Breast epithelium (tissue), 4 donors: ENCODE data around the gene GIPC1. TPM values are rescaled to one million over a fixed set of nuclear protein-coding genes. Genes with fewer than 3 reads are reported as not detected.
"Not testable (repeated sequence)": the region's sequence is repeated elsewhere in the genome, so short reads cannot be mapped to it uniquely, and the experiment has no call there.

Experiments used
- DNase-seq, 2 donors: peaks; one replicate each; pipeline ENCODE4 v3.0.0-alpha.2; 2019; ENCODE audit warnings: low spot score in 2 of 2
- H3K27ac ChIP-seq, 2 donors: fragments of 200-600 bp; sonication (generic) in 1 of 2; one replicate each; pipeline ENCODE4 v1.5.1; 2016 to 2019; ENCODE audit warnings: mild to moderate bottlenecking in 1 of 2
- H3K27me3 ChIP-seq, 2 donors: fragments of 200-600 bp; sonication (generic) in 1 of 2; one replicate each; pipeline versions ENCODE4 v1.5.1 to v1.6.0; 2017 to 2019; ENCODE audit warnings: control low read depth in 1 of 2, mild to moderate bottlenecking in 1 of 2
- H3K36me3 ChIP-seq: fragments of 200-600 bp; one replicate; pipeline ENCODE4 v1.5.1; 2019
- H3K4me1 ChIP-seq, 2 donors: fragments of 200-600 bp; sonication (generic); one replicate each; pipeline ENCODE4 v1.5.1; 2016 to 2019; ENCODE audit warnings: control low read depth in 1 of 2
- H3K4me3 ChIP-seq, 3 donors: fragments of 200-600 bp; sonication (generic); 1 replicate in 2 of 3; 2 replicates in 1 of 3; pipeline ENCODE4 v1.5.1; 2016 to 2019; ENCODE audit warnings: mild to moderate bottlenecking in 3 of 3, moderate library complexity in 2 of 3
- H3K9me3 ChIP-seq, 2 donors: fragments of 200-600 bp; sonication (generic) in 1 of 2; one replicate each; pipeline ENCODE4 v1.5.1; 2016 to 2019; ENCODE audit warnings: control low read depth in 1 of 2
- CTCF ChIP-seq, 3 donors: fragments of 450-650 bp; IDR thresholded peaks; one replicate each; pipeline ENCODE4 v1.5.1; 2016 to 2017; ENCODE audit warnings: antibody characterized with exemption in 3 of 3, mild to moderate bottlenecking in 3 of 3, moderate library complexity in 3 of 3
- POLR2A ChIP-seq: fragments of 450-650 bp; IDR thresholded peaks from one replicate; pipeline ENCODE4 v1.6.1; 2016; ENCODE audit warnings: antibody characterized with exemption, mild to moderate bottlenecking, moderate library complexity
- POLR2AphosphoS5 ChIP-seq, 3 donors: sonication (generic); formaldehyde crosslinking; IDR thresholded peaks; one replicate each; pipeline ENCODE4 v1.6.1; 2017; ENCODE audit warnings: antibody characterized with exemption in 3 of 3
- intact Hi-C: fragments of 100-400 bp; cut with DNase I; formaldehyde crosslinking; loops from one replicate; pipeline ENCODE4 v1.15.1; 2023; ENCODE audit warnings: low total_unique reads
- total RNA-seq, 3 donors: library from RNA; depleted of rRNA; stranded (reverse); fragments of >200 nt; gene quantifications; one replicate each; pipeline ENCODE4 v1.1.0, GENCODE V29; 2016

The GIPC1 gene
- total RNA-seq, 3 donors from 2014 or later, result 48.8 to 79.0 (median 72.0) TPM

GRCh38 chr19:14470031-14470876, 25.7 kb downstream of the GIPC1 start:
- Histone ChIP-seq H3K4me1 (peaks cover 3 to 7% of the 10 kb centered on the region in 2 donors), H3K27me3 (peaks cover 0 to 3% of the 10 kb centered on the region in 2 donors), H3K9me3 (no peaks in the 10 kb centered on the region), H3K4me3 (no peak overlapping the region), H3K27ac (no peak overlapping the region), H3K36me3 (no peaks in the 10 kb centered on the region)
- no peak for DNase-seq
- no peak for TF ChIP-seq POLR2AphosphoS5 (IDR thresholded peaks at IDR 0.05)
- TF ChIP-seq CTCF (IDR thresholded peaks at IDR 0.05), result no peak
- TF ChIP-seq POLR2A, result no peak
- intact Hi-C loops, result no loop called here

- H3K4me3 ChIP-seq, result no peak overlapping the region
- DNase-seq, result no peak
- no peak overlapping the region for H3K27ac ChIP-seq
- H3K9me3 ChIP-seq, result no peaks in the 10 kb centered on the region
- intact Hi-C loops, result no loop called here
- TF ChIP-seq POLR2AphosphoS5 (IDR thresholded peaks at IDR 0.05), result no peak
- TF ChIP-seq POLR2A, result no peak
- no peak for TF ChIP-seq CTCF (IDR thresholded peaks at IDR 0.05)
- H3K36me3 ChIP-seq, result no peaks in the 10 kb centered on the region
- H3K27me3 ChIP-seq, result no peaks in the 10 kb centered on the region
- peaks cover 0 to 7% of the 10 kb centered on the region in 2 donors for H3K4me1 ChIP-seq
Measured at GRCh38 chr19:14467816-14468215, 28.1 kb downstream of the GIPC1 start.

DNA sequence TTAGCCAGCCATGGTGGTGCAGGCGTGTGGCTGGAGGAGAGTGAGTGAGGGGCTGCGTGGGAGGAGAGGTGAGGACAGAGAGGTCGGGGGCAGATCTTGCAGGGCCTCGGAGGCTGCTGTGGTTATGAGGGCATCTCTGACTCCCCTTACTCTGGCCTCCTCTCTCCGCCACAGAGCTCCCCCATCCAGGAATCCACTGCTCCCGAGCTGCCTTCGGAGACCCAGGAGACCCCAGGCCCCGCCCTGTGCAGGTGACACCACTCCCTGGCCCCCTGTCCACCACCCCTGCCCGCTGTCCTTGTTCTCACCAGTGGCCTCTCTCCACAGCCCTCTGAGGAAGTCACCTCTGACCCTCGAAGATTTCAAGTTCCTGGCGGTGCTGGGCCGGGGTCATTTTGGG, 28.5 kb downstream of the GIPC1 start:
- no peak for TF ChIP-seq CTCF (IDR thresholded peaks at IDR 0.05)
- no peak for TF ChIP-seq POLR2A
- no peak for TF ChIP-seq POLR2AphosphoS5 (IDR thresholded peaks at IDR 0.05)

DNA sequence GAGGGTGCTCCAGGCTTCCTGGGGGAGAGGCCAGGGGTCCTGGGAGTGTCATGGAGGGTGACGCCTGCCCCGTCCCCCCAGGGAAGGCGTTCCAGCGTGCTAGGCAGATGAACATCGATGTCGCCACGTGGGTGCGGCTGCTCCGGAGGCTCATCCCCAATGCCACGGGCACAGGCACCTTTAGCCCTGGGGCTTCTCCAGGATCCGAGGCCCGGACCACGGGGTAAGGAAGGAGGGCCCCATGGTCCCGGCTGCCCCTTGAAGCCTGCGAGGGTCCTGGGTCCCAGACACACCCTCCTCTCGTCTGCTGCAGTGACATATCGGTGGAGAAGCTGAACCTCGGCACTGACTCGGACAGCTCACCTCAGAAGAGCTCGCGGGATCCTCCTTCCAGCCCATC, 32.2 kb downstream of the GIPC1 start:
- H3K4me1 ChIP-seq, result no peaks in the 10 kb centered on the region
- no peaks in the 10 kb centered on the region for H3K9me3 ChIP-seq
- no peaks in the 10 kb centered on the region for H3K27me3 ChIP-seq
- intact Hi-C loops, result no loop called here
- no peaks in the 10 kb centered on the region for H3K36me3 ChIP-seq
- DNase-seq, result no peak
- H3K4me3 ChIP-seq, result no peak overlapping the region
- TF ChIP-seq POLR2AphosphoS5 (IDR thresholded peaks at IDR 0.05) (no peak), CTCF (IDR thresholded peaks at IDR 0.05) (no peak), POLR2A (no peak)
- no peak overlapping the region for H3K27ac ChIP-seq

More for the DNA sequence above, 28.5 kb downstream of the GIPC1 start:
- DNase-seq, result no peak
- Histone ChIP-seq H3K36me3 (no peaks in the 10 kb centered on the region), H3K4me1 (peaks cover 0 to 6% of the 10 kb centered on the region in 2 donors), H3K9me3 (no peaks in the 10 kb centered on the region), H3K4me3 (no peak overlapping the region), H3K27me3 (no peaks in the 10 kb centered on the region), H3K27ac (no peak overlapping the region)
- intact Hi-C loops, result no loop called here

DNA sequence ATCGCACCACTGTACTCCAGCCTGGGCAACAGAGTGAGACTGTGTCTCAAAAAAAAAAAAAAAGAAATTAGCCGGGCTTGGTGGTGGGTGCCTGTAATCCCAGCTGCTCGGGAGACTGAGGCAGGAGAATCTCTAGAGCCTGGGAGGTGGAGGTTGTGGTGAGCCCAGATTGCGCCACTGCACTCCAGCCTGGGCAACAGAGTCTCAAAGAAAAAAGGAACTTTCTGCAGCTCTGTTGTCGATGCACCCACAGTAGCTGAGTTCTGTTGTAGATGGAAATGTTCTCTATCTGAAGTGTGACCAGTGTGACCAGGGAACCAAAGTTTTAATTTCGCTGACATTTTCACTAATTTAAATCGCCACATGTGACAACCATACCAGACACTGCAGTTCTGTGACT, 33.5 kb downstream of the GIPC1 start:
- H3K9me3 ChIP-seq, H3K27me3 ChIP-seq, H3K27ac ChIP-seq, DNase-seq, H3K36me3 ChIP-seq, H3K4me3 ChIP-seq, H3K4me1 ChIP-seq, intact Hi-C loops: not testable (repeated sequence)
